HCT116 (cell line): ENCODE measurements around the gene FGD4. TPM values are rescaled to one million over a fixed set of nuclear protein-coding genes. Genes with fewer than 3 reads are reported as not detected.

Experiments
- ATAC-seq: fragments of 200-7000 bp; cut with Tn5 transposase; 2 replicates; pipeline ENCODE4 v1.9.1; 2020; ENCODE audit warnings: mild to moderate bottlenecking, moderate library complexity
- BruUV-seq: library from RNA; stranded (reverse); fragments of 400-500 nt; replicated peaks from 2 replicates; lab custom pipeline; 2021; lab: Mats Ljungman, UMichigan
- CTCF ChIA-PET: fragments of 300-600 bp; sonication (Branson Sonifier 250); formaldehyde crosslinking; loops from one replicate; lab custom pipeline; 2021; ENCODE audit warnings: antibody characterized with exemption; lab: Charles Lee
- POLR2A ChIA-PET: fragments of 300-600, 350-600 bp; sonication (Branson Sonifier 250); formaldehyde crosslinking; loops from one replicate; lab custom pipeline; 2021; ENCODE audit warnings: antibody characterized with exemption; lab: Charles Lee
- RAD21 ChIA-PET, 2 experiments: fragments of 300-600 bp; sonication (Branson Sonifier 250); formaldehyde crosslinking; loops; one replicate each; lab custom pipeline; 2023; ENCODE audit warnings: low total read pairs in 2 of 2; ENCODE audit not compliant: uncharacterized antibody in 2 of 2, unreplicated experiment in 2 of 2, low non-redundant PET in 1 of 2; lab: Charles Lee
- DNase-seq: peaks from one replicate; pipeline ENCODE4 v3.0.0-alpha.2; 2010; ENCODE audit warnings: low read depth, low spot score
- H2AFZ ChIP-seq: fragments of 200-600 bp; shearing (Covaris generic), sonication (generic); 2 replicates; pipeline ENCODE4 v1.6.1; 2017; ENCODE audit warnings: low read depth, mixed run types, mixed read lengths, antibody characterized with exemption, low read length; ENCODE audit not compliant: poor library complexity, severe bottlenecking
- H3K27ac ChIP-seq: 2 replicates; pipeline ENCODE4 v1.5.1; 2012; ENCODE audit warnings: low read depth, low read length
- H3K27me3 ChIP-seq: fragments of 200-600 bp; sonication (generic); 2 replicates; pipeline ENCODE4 v1.6.1; 2016; ENCODE audit warnings: mixed run types, low read length, mixed read lengths; ENCODE audit not compliant: insufficient read depth
- H3K36me3 ChIP-seq, 2 experiments: fragments of 200-500 bp in 1 of 2; fragments of 200-600 bp in 1 of 2; sonication (Bioruptor generic) in 1 of 2; sonication (generic) in 1 of 2; 2 replicates each; pipeline versions ENCODE4 v1.5.1 to v1.6.1; 2014 to 2016; ENCODE audit warnings: low read length in 2 of 2, inconsistent platforms in 1 of 2, mixed read lengths in 1 of 2, mixed run types in 1 of 2; ENCODE audit not compliant: insufficient read depth in 2 of 2, control insufficient read depth in 1 of 2
- H3K4me1 ChIP-seq, 2 experiments: fragments of 200-600 bp in 1 of 2; sonication (generic) in 1 of 2; 2 replicates each; pipeline versions ENCODE4 v1.5.1 to v1.6.1; 2012 to 2017; ENCODE audit warnings: low read length in 2 of 2, inconsistent platforms in 1 of 2, mild to moderate bottlenecking in 1 of 2, mixed read lengths in 1 of 2, mixed run types in 1 of 2, moderate library complexity in 1 of 2; ENCODE audit not compliant: insufficient read depth in 2 of 2, control insufficient read depth in 1 of 2
- H3K4me2 ChIP-seq: fragments of 200-600 bp; sonication (generic); 2 replicates; pipeline ENCODE4 v1.6.1; 2017; ENCODE audit warnings: mixed run types, low read length, mixed read lengths
- H3K4me3 ChIP-seq, 2 experiments: fragments of 200-600 bp in 1 of 2; sonication (generic) in 1 of 2; replicated peaks in 1 of 2; 2 replicates each; pipeline ENCODE4 v1.5.1; 2011 to 2016; ENCODE audit warnings: low read length in 2 of 2, control low read depth in 1 of 2, low read depth in 1 of 2, mild to moderate bottlenecking in 1 of 2, mixed read lengths in 1 of 2, mixed run types in 1 of 2
- H3K79me2 ChIP-seq: fragments of 200-600 bp; sonication (generic); 2 replicates; pipeline ENCODE4 v1.6.1; 2017; ENCODE audit warnings: mild to moderate bottlenecking, mixed run types, low read length, moderate library complexity, mixed read lengths; ENCODE audit not compliant: insufficient read depth
- H3K9ac ChIP-seq: fragments of 200-600 bp; sonication (generic); 2 replicates; pipeline ENCODE4 v1.6.1; 2016; ENCODE audit warnings: low read length, mixed read lengths
- H3K9me2 ChIP-seq: fragments of 200-600 bp; sonication (generic), shearing (Covaris generic); 2 replicates; pipeline ENCODE4 v1.6.1; 2017; ENCODE audit warnings: mixed run types, mild to moderate bottlenecking, moderate library complexity; ENCODE audit not compliant: insufficient read depth
- H3K9me3 ChIP-seq, 2 experiments: fragments of 200-500 bp in 1 of 2; fragments of 200-600 bp in 1 of 2; sonication (Bioruptor generic) in 1 of 2; sonication (generic) in 1 of 2; 2 replicates each; pipeline ENCODE4 v1.6.1; 2014 to 2017; ENCODE audit warnings: low read length in 2 of 2, mixed read lengths in 2 of 2, inconsistent platforms in 1 of 2, low read depth in 1 of 2, mild to moderate bottlenecking in 1 of 2, mixed run types in 1 of 2, moderate library complexity in 1 of 2; ENCODE audit not compliant: control insufficient read depth in 1 of 2, insufficient read depth in 1 of 2
- H4K20me1 ChIP-seq: fragments of 200-600 bp; sonication (generic), shearing (Covaris generic); 2 replicates; pipeline ENCODE4 v1.6.1; 2017; ENCODE audit warnings: mixed run types, mild to moderate bottlenecking, moderate library complexity; ENCODE audit not compliant: insufficient read depth
- ELF1 ChIP-seq: IDR thresholded peaks from 2 replicates; pipeline ENCODE4 v1.6.1; 2012; ENCODE audit warnings: low read depth, borderline replicate concordance
- SIN3A ChIP-seq: IDR thresholded peaks from 2 replicates; pipeline ENCODE4 v1.6.1; 2012; ENCODE audit warnings: low read depth
- SP1 ChIP-seq: IDR thresholded peaks from 2 replicates; pipeline ENCODE4 v1.6.1; 2012; ENCODE audit warnings: low read depth
- SRF ChIP-seq: IDR thresholded peaks from 2 replicates; pipeline ENCODE4 v1.6.1; 2012; ENCODE audit warnings: low read depth
- YY1 ChIP-seq: IDR thresholded peaks from 2 replicates; pipeline ENCODE4 v1.6.1; 2011; ENCODE audit warnings: low read length, low read depth, moderate library complexity, mild to moderate bottlenecking; ENCODE audit not compliant: insufficient replicate concordance; ENCODE audit errors: extremely low read depth
- ZFX ChIP-seq: fragments of 450-650 bp; IDR thresholded peaks from 2 replicates; pipeline ENCODE4 v1.6.1; 2017
- intact Hi-C: fragments of 100-400 bp; cut with micrococcal nuclease; formaldehyde crosslinking; loops from 2 replicates; pipeline ENCODE4 v1.10.0; 2022
- total RNA-seq: library from RNA; stranded (reverse); gene quantifications from one replicate; pipeline ENCODE4 v1.2.1, GENCODE V29; 2021; ENCODE audit not compliant: unreplicated experiment

Gene FGD4
- total RNA-seq, 1 experiment from 2014 or later: 7.7 TPM

DNA sequence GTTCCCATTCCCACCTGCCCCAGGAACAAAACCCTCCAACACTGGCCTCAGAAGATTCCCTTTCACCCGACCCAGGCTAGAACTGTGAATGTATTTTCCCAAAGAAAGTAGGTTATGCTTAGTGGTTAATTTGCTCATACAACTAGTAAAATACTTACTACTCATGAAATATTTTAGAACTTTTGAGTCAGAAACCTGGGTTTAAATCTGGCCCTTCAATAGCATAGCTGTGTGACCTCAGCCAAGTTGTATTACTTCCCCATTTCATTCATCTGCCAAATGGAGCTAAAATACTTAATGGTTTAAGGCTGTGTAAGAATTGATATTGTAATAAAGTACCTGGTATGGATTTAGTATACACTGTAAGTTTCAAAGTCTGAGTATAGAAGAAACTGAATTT, 210.6 kb downstream of the FGD4 start:
- ATAC-seq: no peak
- RAD21 ChIA-PET: no interaction called here
- H2AFZ ChIP-seq: no peak overlapping the region
- H4K20me1 ChIP-seq: no peaks in the 10 kb centered on the region
- no peak overlapping the region for H3K4me2 ChIP-seq
- H3K36me3 ChIP-seq: no peaks in the 10 kb centered on the region
- H3K27ac ChIP-seq: no peak overlapping the region
- TF ChIP-seq ZFX: no peak
- intact Hi-C loops: no loop called here
- no peak overlapping the region for H3K9ac ChIP-seq
- DNase-seq: no peak
- H3K27me3 ChIP-seq: no peaks in the 10 kb centered on the region
- no peaks in the 10 kb centered on the region for H3K79me2 ChIP-seq
- no peak overlapping the region for H3K4me3 ChIP-seq
- H3K9me3 ChIP-seq: no peaks in the 10 kb centered on the region
- CTCF ChIA-PET: no interaction called here
- H3K9me2 ChIP-seq: no peaks in the 10 kb centered on the region
- POLR2A ChIA-PET: no interaction called here
- BruUV-seq: no TSS peak
- no peaks in the 10 kb centered on the region for H3K4me1 ChIP-seq

DNA sequence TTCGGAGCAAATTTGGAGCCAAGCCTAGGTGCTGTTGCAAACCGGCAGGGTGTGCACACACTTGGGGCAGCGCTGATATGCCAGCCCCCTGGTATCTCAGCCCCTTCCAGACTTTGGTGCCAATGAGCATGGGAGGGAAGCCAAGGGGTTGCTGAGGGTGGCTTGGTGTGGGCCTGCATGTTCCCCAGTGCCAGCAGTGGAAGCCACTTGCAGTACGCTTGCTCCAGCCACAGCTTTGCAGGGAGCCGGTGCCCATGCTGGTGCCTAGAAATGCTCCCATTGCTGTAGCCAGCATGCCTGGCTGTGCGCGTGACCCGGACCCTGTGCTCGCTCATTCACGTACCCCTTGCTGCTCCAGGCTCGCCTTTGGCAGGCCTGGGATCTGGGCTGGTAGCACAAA, 212.6 kb downstream of the FGD4 start:
- no TSS peak for BruUV-seq
- intact Hi-C loops: no loop called here
- POLR2A ChIA-PET: no interaction called here

More for the DNA sequence above, 212.6 kb downstream of the FGD4 start:
- no peaks in the 10 kb centered on the region for H3K27me3 ChIP-seq
- H3K4me2 ChIP-seq: no peak overlapping the region
- ChIA-PET RAD21 (no interaction called here), CTCF (no interaction called here)
- H4K20me1 ChIP-seq: no peaks in the 10 kb centered on the region
- no peak overlapping the region for H2AFZ ChIP-seq
- ATAC-seq (no peak), DNase-seq (no peak)
- H3K9me2 ChIP-seq: no peaks in the 10 kb centered on the region
- H3K4me3 ChIP-seq: no peak overlapping the region
- no peak overlapping the region for H3K9ac ChIP-seq
- H3K4me1 ChIP-seq: no peaks in the 10 kb centered on the region
- H3K27ac ChIP-seq: no peak overlapping the region
- H3K9me3 ChIP-seq: no peaks in the 10 kb centered on the region
- H3K79me2 ChIP-seq: no peaks in the 10 kb centered on the region
- no peak for TF ChIP-seq SP1
- TF ChIP-seq YY1: no peak
- no peak for TF ChIP-seq ELF1
- no peak for TF ChIP-seq SRF
- no peak for TF ChIP-seq SIN3A
- H3K36me3 ChIP-seq: no peaks in the 10 kb centered on the region
